Measurements from ENCODE around the gene FBN3. TPM values are rescaled to one million over a fixed set of nuclear protein-coding genes. Genes with fewer than 3 reads are reported as not detected.

The FBN3 gene
- total and polyA plus RNA-seq, 2 donors (not counting 1 experiment from before 2014, with no cell fraction given), result not detected

DNA sequence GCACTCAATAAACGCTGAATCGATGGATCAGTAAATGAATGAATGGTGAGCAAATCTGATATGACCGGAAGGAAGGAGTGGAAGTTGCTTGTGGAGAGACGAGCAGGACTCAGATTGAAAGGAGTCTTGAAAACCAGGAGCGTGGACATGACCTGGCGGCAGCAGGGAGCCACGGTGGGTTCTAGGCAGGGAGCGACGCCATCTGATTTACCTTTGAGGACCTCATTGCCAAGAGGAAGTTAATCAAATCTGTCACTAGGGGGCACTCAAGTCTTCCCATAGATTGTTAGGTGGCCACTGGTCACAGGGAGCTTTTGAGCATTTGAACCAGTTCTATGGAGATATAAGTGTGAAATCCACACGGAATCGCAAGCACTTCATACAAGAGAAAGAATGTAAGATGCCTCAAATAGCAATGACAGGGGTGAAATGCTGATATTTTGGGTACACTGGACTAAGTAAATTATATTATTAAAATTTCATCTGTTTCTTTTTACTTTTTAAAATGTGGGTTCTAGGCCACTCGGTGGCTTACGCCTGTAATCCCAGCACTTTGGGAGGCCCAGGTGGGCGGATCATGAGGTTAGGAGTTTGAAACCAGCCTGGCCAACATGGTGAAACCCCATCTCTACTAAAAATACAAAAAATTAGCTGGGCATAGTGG is 9.2 kb upstream of the FBN3 start:
- peaks cover 0 to 4% (median 0%) of the 10 kb centered on the region in 3 donors for H3K9me3 ChIP-seq (ENCODE audit: control extremely low read depth in 1 of 3, control insufficient read depth in 2 of 3, insufficient read depth in 1 of 3, low read length in 2 of 3)
- H3K9ac ChIP-seq (ENCODE audit: low read length), result no peak overlapping the region
- peaks cover 0 to 14% (median 2%) of the 10 kb centered on the region in 4 experiments for H3K27me3 ChIP-seq (replicated peaks in 1 of 4; ENCODE audit: control extremely low read depth in 1 of 4, control insufficient read depth in 3 of 4, insufficient read depth in 4 of 4, low read length in 3 of 4)
- Mint-ChIP-seq H3K4me1 (peaks cover 24% of the 10 kb centered on the region), H3K4me3 (peak overlapping the region; percentile 33), H3K27me3 (peaks cover 14% of the 10 kb centered on the region), H3K27ac (peak overlapping the region; percentile 73), H3K9me3 (ENCODE audit: insufficient read depth) (no peaks in the 10 kb centered on the region)
- no peaks in the 10 kb centered on the region for H3K36me3 ChIP-seq (replicated peaks in 1 of 2; ENCODE audit: control extremely low read depth in 1 of 2, control insufficient read depth in 1 of 2, extremely low read depth in 1 of 2, insufficient read depth in 2 of 2, low read length in 1 of 2)
- peak overlapping the region; percentile 1 for H2AFZ ChIP-seq (ENCODE audit: insufficient read depth, low read depth, low read length, poor library complexity, severe bottlenecking)
- no peaks in the 10 kb centered on the region for H4K20me1 ChIP-seq (ENCODE audit: control insufficient read depth, insufficient read depth, low read length, poor library complexity, severe bottlenecking)
- ATAC-seq (ENCODE audit: low read depth) (peak; percentile 65), DNase-seq (peak; percentile 87)
- intact Hi-C loops (cut with micrococcal nuclease), result loop anchor here (1.0 kb wide), 4 partner anchors 37 to 163 kb away; partner anchors contain the start of genes CERS4, NDUFA7 and RPS28
- CTCF ChIA-PET, result interaction anchor here (0.6 to 3.2 kb wide), 25 partner anchors 9 to 214 kb away, joined by 3 to 62 read pairs (median 5); partner anchors contain the start of genes CERS4, NDUFA7, RPS28 and TIMM44
- no peak overlapping the region for H3K27ac ChIP-seq (ENCODE audit: low read length in 2 of 2)
- H3K79me2 ChIP-seq (ENCODE audit: control insufficient read depth, insufficient read depth, low read length), result no peaks in the 10 kb centered on the region
- WGBS (ENCODE audit: insufficient coverage), result 34% methylated on average over 9 of the region's 14 CpGs
- peaks cover 6 to 15% of the 10 kb centered on the region in 2 donors for H3K4me1 ChIP-seq (ENCODE audit: control insufficient read depth in 2 of 2, insufficient read depth in 2 of 2, low read length in 2 of 2)
- no peak overlapping the region for H3K4me3 ChIP-seq (ENCODE audit: control extremely low read depth in 1 of 5, extremely low read depth in 1 of 5, insufficient read depth in 1 of 5, low read depth in 2 of 5, low read length in 4 of 5)
- POLR2A ChIA-PET, result interaction anchor here (0.8 to 1.3 kb wide), 5 partner anchors 35 to 185 kb away, joined by 3 to 6 read pairs (median 5); partner anchors contain the start of gene CERS4
- no peak for TF ChIP-seq EZH2 (IDR thresholded peaks at IDR 0.05; ENCODE audit: borderline replicate concordance, insufficient read depth, low read depth, low read length, poor library complexity, severe bottlenecking)
- TF ChIP-seq, protein P1, sequence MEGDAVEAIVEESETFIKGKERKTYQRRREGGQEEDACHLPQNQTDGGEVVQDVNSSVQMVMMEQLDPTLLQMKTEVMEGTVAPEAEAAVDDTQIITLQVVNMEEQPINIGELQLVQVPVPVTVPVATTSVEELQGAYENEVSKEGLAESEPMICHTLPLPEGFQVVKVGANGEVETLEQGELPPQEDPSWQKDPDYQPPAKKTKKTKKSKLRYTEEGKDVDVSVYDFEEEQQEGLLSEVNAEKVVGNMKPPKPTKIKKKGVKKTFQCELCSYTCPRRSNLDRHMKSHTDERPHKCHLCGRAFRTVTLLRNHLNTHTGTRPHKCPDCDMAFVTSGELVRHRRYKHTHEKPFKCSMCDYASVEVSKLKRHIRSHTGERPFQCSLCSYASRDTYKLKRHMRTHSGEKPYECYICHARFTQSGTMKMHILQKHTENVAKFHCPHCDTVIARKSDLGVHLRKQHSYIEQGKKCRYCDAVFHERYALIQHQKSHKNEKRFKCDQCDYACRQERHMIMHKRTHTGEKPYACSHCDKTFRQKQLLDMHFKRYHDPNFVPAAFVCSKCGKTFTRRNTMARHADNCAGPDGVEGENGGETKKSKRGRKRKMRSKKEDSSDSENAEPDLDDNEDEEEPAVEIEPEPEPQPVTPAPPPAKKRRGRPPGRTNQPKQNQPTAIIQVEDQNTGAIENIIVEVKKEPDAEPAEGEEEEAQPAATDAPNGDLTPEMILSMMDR (IDR thresholded peaks at IDR 0.05), result peak; percentile 82
- H3K4me2 ChIP-seq (replicated peaks; ENCODE audit: low read depth, low read length, poor library complexity, severe bottlenecking), result no peak overlapping the region

DNA sequence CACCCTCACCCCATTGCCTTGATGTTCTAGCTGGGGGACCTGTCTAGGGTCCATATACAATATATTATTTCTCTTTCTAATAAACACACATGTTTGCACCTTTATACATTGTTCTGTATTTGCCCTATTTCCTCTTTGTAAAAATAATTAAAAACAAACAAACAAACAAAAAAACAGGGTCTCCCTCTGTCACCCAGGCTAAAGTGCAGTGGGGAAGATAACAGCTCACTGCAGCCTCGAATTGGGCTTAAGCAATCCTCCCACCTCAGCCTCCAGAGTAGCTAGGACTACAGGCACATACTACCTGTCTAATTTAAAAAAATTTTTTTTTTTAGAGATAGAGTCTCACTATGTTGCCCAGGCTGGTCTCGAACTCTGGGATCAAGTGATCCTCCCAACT is 5.9 kb upstream of the FBN3 start:
- Mint-ChIP-seq H3K9me3 (ENCODE audit: insufficient read depth) (no peaks in the 10 kb centered on the region), H3K27me3 (peaks cover 33% of the 10 kb centered on the region), H3K4me3 (no peak overlapping the region), H3K4me1 (peaks cover 12% of the 10 kb centered on the region), H3K27ac (no peak overlapping the region)
- no peak overlapping the region for H3K27ac ChIP-seq (ENCODE audit: low read length in 2 of 2)
- intact Hi-C loops (cut with micrococcal nuclease), result no loop called here
- ChIA-PET POLR2A (interaction anchor here (0.8 kb wide), 1 partner anchor 96 kb away, joined by 3 read pairs; no protein-coding TSS in a partner anchor), CTCF (interaction anchor here (0.8 to 0.9 kb wide), 2 partner anchors 301 to 1053 kb away, joined by 3 read pairs; no protein-coding TSS in a partner anchor)
- peaks cover 0 to 32% (median 5%) of the 10 kb centered on the region in 4 experiments for H3K27me3 ChIP-seq (replicated peaks in 1 of 4; ENCODE audit: control extremely low read depth in 1 of 4, control insufficient read depth in 3 of 4, insufficient read depth in 4 of 4, low read length in 3 of 4)
- 83% methylated on average over 1 of the region's 2 CpGs for WGBS (ENCODE audit: insufficient coverage)
- no peak for TF ChIP-seq EZH2 (IDR thresholded peaks at IDR 0.05; ENCODE audit: borderline replicate concordance, insufficient read depth, low read depth, low read length, poor library complexity, severe bottlenecking)
- TF ChIP-seq, protein P1 (IDR thresholded peaks at IDR 0.05), result no peak
- H4K20me1 ChIP-seq (ENCODE audit: control insufficient read depth, insufficient read depth, low read length, poor library complexity, severe bottlenecking), result no peaks in the 10 kb centered on the region
- no peaks in the 10 kb centered on the region for H3K36me3 ChIP-seq (replicated peaks in 1 of 2; ENCODE audit: control extremely low read depth in 1 of 2, control insufficient read depth in 1 of 2, extremely low read depth in 1 of 2, insufficient read depth in 2 of 2, low read length in 1 of 2)
- H3K4me3 ChIP-seq (ENCODE audit: control extremely low read depth in 1 of 5, extremely low read depth in 1 of 5, insufficient read depth in 1 of 5, low read depth in 2 of 5, low read length in 4 of 5), result no peak overlapping the region
- H3K4me1 ChIP-seq (ENCODE audit: control insufficient read depth in 2 of 2, insufficient read depth in 2 of 2, low read length in 2 of 2), result peaks cover 0 to 5% of the 10 kb centered on the region in 2 donors
- H3K79me2 ChIP-seq (ENCODE audit: control insufficient read depth, insufficient read depth, low read length), result no peaks in the 10 kb centered on the region
- no peak for ATAC-seq (ENCODE audit: low read depth)
- no peak overlapping the region for H3K9ac ChIP-seq (ENCODE audit: low read length)
- no peak overlapping the region for H2AFZ ChIP-seq (ENCODE audit: insufficient read depth, low read depth, low read length, poor library complexity, severe bottlenecking)
- no peak for DNase-seq
- H3K9me3 ChIP-seq (ENCODE audit: control extremely low read depth in 1 of 3, control insufficient read depth in 2 of 3, insufficient read depth in 1 of 3, low read length in 2 of 3), result peaks cover 0 to 4% (median 0%) of the 10 kb centered on the region in 3 donors
- H3K4me2 ChIP-seq (replicated peaks; ENCODE audit: low read depth, low read length, poor library complexity, severe bottlenecking), result no peak overlapping the region

Data from B cell (primary cell).